A549 (cell line): Measurements from ENCODE around the gene MYOT. TPM values are rescaled to one million over a fixed set of nuclear protein-coding genes. Genes with fewer than 3 reads are reported as not detected.

ENCODE experiments used
- ATAC-seq, 2 experiments: fragments of 200-7000 bp in 1 of 2; fragments of >200 bp in 1 of 2; cut with Nextera tagmentation in 1 of 2; cut with Tn5 transposase in 1 of 2; 3 replicates each; pipeline versions ENCODE4 v1.8.0 to v1.9.1; 2018 to 2020; ENCODE audit warnings: mild to moderate bottlenecking in 1 of 2, moderate library complexity in 1 of 2
- CTCF ChIA-PET: fragments of 300-600 bp; sonication (Branson Sonifier 250); formaldehyde crosslinking; extraction: SDS; loops from one replicate; lab custom pipeline; 2021; ENCODE audit warnings: antibody characterized with exemption, inconsistent platforms; lab: Yijun Ruan, JAX
- POLR2A ChIA-PET: fragments of 350-600 bp; formaldehyde crosslinking; extraction: SDS; loops from one replicate; lab custom pipeline; 2021; ENCODE audit warnings: antibody characterized with exemption, inconsistent platforms; lab: Yijun Ruan, JAX
- DNase-seq, 2 experiments: peaks; one replicate each; pipeline versions ENCODE4 v3.0.0 to v3.0.0-alpha.2; 2011 to 2016; ENCODE audit warnings: low read depth in 1 of 2, low spot score in 1 of 2
- FAIRE-seq: peaks from 2 replicates; lab custom pipeline; 2011; peaks lifted over from hg19 to GRCh38; lab: Jason Lieb, UNC
- H3K27ac ChIP-seq, 2 experiments: fragments of >200 bp; sonication (Bioruptor Twin); formaldehyde crosslinking; 3 replicates each; pipeline ENCODE4 v1.5.1; 2016 to 2017
- H3K4me1 ChIP-seq: fragments of >200 bp; sonication (Bioruptor Twin); formaldehyde crosslinking; 3 replicates; pipeline ENCODE4 v1.6.1; 2016
- H3K4me2 ChIP-seq: fragments of >200 bp; sonication (Bioruptor Twin); formaldehyde crosslinking; 3 replicates; pipeline ENCODE4 v1.6.1; 2016
- H3K4me3 ChIP-seq: fragments of >200 bp; sonication (Bioruptor Twin); formaldehyde crosslinking; 3 replicates; pipeline ENCODE4 v1.5.1; 2016
- H3K9me3 ChIP-seq: fragments of >200 bp; sonication (Bioruptor Twin); formaldehyde crosslinking; 3 replicates; pipeline ENCODE4 v1.6.1; 2016
- CBX8 ChIP-seq: fragments of 200-600 bp; sonication (generic); IDR thresholded peaks from 2 replicates; pipeline ENCODE4 v1.6.1; 2016
- CEBPB ChIP-seq, 2 experiments: fragments of >200 bp in 1 of 2; sonication (Bioruptor Twin) in 1 of 2; formaldehyde crosslinking in 1 of 2; IDR thresholded peaks; 2 replicates each; pipeline ENCODE4 v1.6.1; 2012 to 2016
- CHD2 ChIP-seq: fragments of 150-350 bp; IDR thresholded peaks from 2 replicates; pipeline ENCODE4 v1.6.1; 2014; ENCODE audit warnings: low read length; ENCODE audit not compliant: partially characterized antibody
- ESRRA ChIP-seq: fragments of 150-350 bp; IDR thresholded peaks from 2 replicates; pipeline ENCODE4 v1.6.1; 2014; ENCODE audit warnings: mild to moderate bottlenecking, low read length, borderline replicate concordance
- FOSL2 ChIP-seq, 2 experiments: fragments of 450-650 bp in 1 of 2; fragments of >200 bp in 1 of 2; sonication (Bioruptor Twin) in 1 of 2; formaldehyde crosslinking; IDR thresholded peaks; 2 replicates each; pipeline versions ENCODE4 v1.5.0 to v1.6.1; 2016 to 2020; ENCODE audit warnings: mild to moderate bottlenecking in 1 of 2, moderate library complexity in 1 of 2
- GATA3 ChIP-seq: IDR thresholded peaks from 2 replicates; pipeline ENCODE4 v1.6.1; 2012; ENCODE audit warnings: borderline replicate concordance
- HEYL ChIP-seq: fragments of 250-450 bp; sonication (Bioruptor Pico); IDR thresholded peaks from 2 replicates; pipeline ENCODE4 v1.8.0; 2021; ENCODE audit warnings: mild to moderate bottlenecking, moderate library complexity
- HOXA7 ChIP-seq: fragments of 250-450 bp; sonication (Bioruptor Pico); IDR thresholded peaks from 2 replicates; pipeline ENCODE4 v1.5.0; 2020; ENCODE audit warnings: mild to moderate bottlenecking, moderate library complexity
- HOXB13 ChIP-seq: fragments of 250-450 bp; sonication (Bioruptor Pico); IDR thresholded peaks from 2 replicates; pipeline ENCODE4 v1.5.0; 2020; ENCODE audit warnings: low read depth, mild to moderate bottlenecking, moderate library complexity
- KDM1A ChIP-seq: fragments of 200-600 bp; sonication (generic); IDR thresholded peaks from 2 replicates; pipeline ENCODE4 v1.6.1; 2016; ENCODE audit warnings: low read depth, mild to moderate bottlenecking
- KDM5A ChIP-seq: fragments of 200-600 bp; sonication (generic); IDR thresholded peaks from 2 replicates; pipeline ENCODE4 v1.6.1; 2016; ENCODE audit warnings: antibody characterized with exemption, mild to moderate bottlenecking
- MAFK ChIP-seq: fragments of 450-650 bp; IDR thresholded peaks from 2 replicates; pipeline ENCODE4 v1.6.1; 2014; ENCODE audit not compliant: partially characterized antibody
- MAZ ChIP-seq: fragments of 150-350 bp; IDR thresholded peaks from 2 replicates; pipeline ENCODE4 v1.6.1; 2014; ENCODE audit warnings: antibody characterized with exemption, low read depth, low read length, borderline replicate concordance
- MYC ChIP-seq: IDR thresholded peaks from 2 replicates; pipeline ENCODE4 v1.6.1; 2012; ENCODE audit warnings: mild to moderate bottlenecking, inconsistent platforms, low read length, improper control_type of control experiment, borderline replicate concordance
- NFE2L2 ChIP-seq: fragments of 150-350 bp; conservative IDR thresholded peaks from 2 replicates; pipeline ENCODE4 v1.6.1; 2014; ENCODE audit warnings: low read length
- NR3C1 ChIP-seq: fragments of >200 bp; sonication (Bioruptor Twin); formaldehyde crosslinking; IDR thresholded peaks from 3 replicates; pipeline ENCODE4 v1.6.1; 2017
- PHF8 ChIP-seq: fragments of 200-600 bp; sonication (generic); IDR thresholded peaks from 2 replicates; pipeline ENCODE4 v1.6.1; 2016; ENCODE audit warnings: low read depth, mild to moderate bottlenecking, antibody characterized with exemption, moderate library complexity, borderline replicate concordance
- POLR2A ChIP-seq: IDR thresholded peaks from 2 replicates; pipeline ENCODE4 v1.6.1; 2012; ENCODE audit warnings: mild to moderate bottlenecking, low read length
- POLR2AphosphoS2 ChIP-seq: conservative IDR thresholded peaks from 2 replicates; pipeline ENCODE4 v1.6.1; 2012; ENCODE audit warnings: low read length, improper control_type of control experiment, inconsistent platforms
- RAD21 ChIP-seq, 2 experiments: fragments of >200 bp in 1 of 2; sonication (Bioruptor Twin) in 1 of 2; formaldehyde crosslinking in 1 of 2; IDR thresholded peaks in 1 of 2; conservative IDR thresholded peaks in 1 of 2; 2 replicates in 1 of 2; 3 replicates in 1 of 2; pipeline ENCODE4 v1.6.1; 2012 to 2018; ENCODE audit warnings: inconsistent platforms in 1 of 2
- RNF2 ChIP-seq: fragments of 200-600 bp; sonication (generic); IDR thresholded peaks from 2 replicates; pipeline ENCODE4 v1.6.1; 2016; ENCODE audit warnings: low read depth, mild to moderate bottlenecking, antibody characterized with exemption, moderate library complexity, borderline replicate concordance
- SMC3 ChIP-seq: fragments of >200 bp; sonication (Bioruptor Twin); formaldehyde crosslinking; IDR thresholded peaks from 3 replicates; pipeline ENCODE4 v1.6.1; 2018; ENCODE audit warnings: inconsistent platforms
- SREBF2 ChIP-seq: fragments of 450-650 bp; IDR thresholded peaks from 2 replicates; pipeline ENCODE4 v1.6.1; 2014; ENCODE audit warnings: mild to moderate bottlenecking, moderate library complexity
- TFCP2L1 ChIP-seq: fragments of 250-450 bp; sonication (Bioruptor Pico); IDR thresholded peaks from 2 replicates; pipeline ENCODE4 v1.5.0; 2021; ENCODE audit warnings: mild to moderate bottlenecking
- ZC3H11A ChIP-seq: fragments of 450-650 bp; IDR thresholded peaks from 2 replicates; pipeline ENCODE4 v1.6.1; 2014; ENCODE audit warnings: antibody characterized with exemption, mild to moderate bottlenecking
- ZNF302 ChIP-seq: fragments of 250-450 bp; sonication (Bioruptor Pico); IDR thresholded peaks from 2 replicates; pipeline ENCODE4 v1.9.0; 2021; ENCODE audit warnings: inconsistent platforms, mild to moderate bottlenecking, moderate library complexity
- WGBS: methylation state at CpG from one replicate; pipeline ENCODE4 v1.1.6; 2017; ENCODE audit errors: missing lambda C conversion rate; 5-methylcytosine and 5-hydroxymethylcytosine counted together
- polyA plus RNA-seq, 4 experiments: library from polyadenylated mRNA; depleted of rRNA in 3 of 4; stranded (reverse); fragments of >200 nt; fragmentation: RNase III in 1 of 4; extraction: RNeasy Plus Mini Kit Qiagen cat#74134 plus additional on column Dnase treatment in 1 of 4; gene quantifications; 2 replicates in 3 of 4; 3 replicates in 1 of 4; pipeline ENCODE4 v1.2.3, GENCODE V29; 2011 to 2017
- TF ChIP-seq, protein P1 (sequence below): fragments of 250-450 bp; sonication (Bioruptor Pico); IDR thresholded peaks from 2 replicates; pipeline ENCODE4 v1.5.0; 2020; ENCODE audit warnings: low read depth, mild to moderate bottlenecking, moderate library complexity
- TF ChIP-seq, protein P2 (sequence below): fragments of >200 bp; sonication (Bioruptor Twin); formaldehyde crosslinking; IDR thresholded peaks from 3 replicates; pipeline ENCODE4 v1.6.1; 2016
- TF ChIP-seq, protein P3 (sequence below): fragments of >200 bp; sonication (Bioruptor Twin); formaldehyde crosslinking; IDR thresholded peaks from 2 replicates; pipeline ENCODE4 v1.6.1; 2016
- TF ChIP-seq, protein P4 (sequence below): fragments of 450-650 bp; IDR thresholded peaks from 2 replicates; pipeline ENCODE4 v1.6.1; 2014; ENCODE audit warnings: antibody characterized with exemption

Gene MYOT
- polyA plus RNA-seq, 2 of the 4 experiments (the other 2 are of a cell fraction): 0.08 TPM; not detected in 1

DNA sequence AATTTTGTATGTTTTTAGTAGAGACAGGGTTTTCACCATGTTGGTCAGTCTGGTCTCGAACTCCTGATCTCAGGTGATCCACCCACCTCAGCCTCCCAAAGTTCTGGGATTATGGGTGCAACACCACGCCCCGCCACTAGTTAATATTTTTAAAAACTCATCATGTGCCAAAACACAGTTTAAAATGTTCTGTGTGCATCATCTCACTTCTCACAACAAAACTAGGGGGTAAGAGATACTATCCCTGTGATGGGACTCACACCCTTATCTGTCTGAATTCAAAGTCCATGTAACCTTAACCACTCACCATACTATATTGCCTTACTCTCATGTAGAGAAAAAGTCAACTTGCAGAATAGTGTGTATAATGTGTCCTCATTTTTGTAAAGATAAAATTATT lies 24.2 kb downstream of the MYOT start:
- WGBS: 75% methylated on average over 3 of the region's 3 CpGs
- CTCF ChIA-PET: interaction anchor here (1.1 kb wide), 1 partner anchor 113 kb away, joined by 4 read pairs; no protein-coding TSS in a partner anchor
- H3K27ac ChIP-seq: no peak overlapping the region
- no peak for TF ChIP-seq ZNF302 (CRISPR knock-in tag)
- TF ChIP-seq CBX8: no peak
- TF ChIP-seq RNF2: no peak
- no peak for TF ChIP-seq SREBF2
- H3K4me3 ChIP-seq: no peak overlapping the region
- peaks cover 17% of the 10 kb centered on the region for H3K4me1 ChIP-seq
- ATAC-seq (0 out of 6 replicates have a peak, but pooled peaks of 1 of the 2 experiments have one; percentile 18), DNase-seq (no peak), FAIRE-seq (no peak)
- no peaks in the 10 kb centered on the region for H3K9me3 ChIP-seq
- POLR2A ChIA-PET: no interaction called here
- H3K4me2 ChIP-seq: no peak overlapping the region

DNA sequence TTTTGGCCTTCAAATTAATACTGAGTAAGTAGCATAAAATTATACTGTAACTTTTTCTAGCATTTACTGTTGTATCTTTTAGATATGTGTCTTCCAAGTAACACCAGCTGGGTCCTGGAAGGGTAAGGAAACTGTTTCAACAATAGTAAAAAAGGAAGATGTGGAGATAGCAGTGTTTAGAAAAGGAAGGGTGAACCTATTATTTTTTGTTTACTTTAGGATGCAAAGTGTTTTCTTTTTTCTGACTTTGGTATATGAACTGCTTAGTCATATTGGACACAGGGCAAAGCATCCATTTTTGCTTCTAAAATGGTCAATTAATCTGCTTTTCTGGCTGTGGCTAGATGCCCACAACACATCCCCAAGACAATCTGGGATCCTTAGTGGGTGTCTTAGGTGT lies 26.9 kb downstream of the MYOT start:
- DNase-seq: no peak
- POLR2A ChIA-PET: no interaction called here
- FAIRE-seq: no peak
- H3K4me2 ChIP-seq: no peak overlapping the region
- TF ChIP-seq GATA3 (peak; percentile 67), CEBPB (IDR thresholded peaks at IDR 0.05) (no peak)
- H3K4me1 ChIP-seq: peaks cover 17% of the 10 kb centered on the region
- CTCF ChIA-PET: no interaction called here
- H3K4me3 ChIP-seq: no peak overlapping the region
- no peaks in the 10 kb centered on the region for H3K9me3 ChIP-seq
- H3K27ac ChIP-seq: no peak overlapping the region
- no peak; a peak in 1 of 6 replicates for ATAC-seq

DNA sequence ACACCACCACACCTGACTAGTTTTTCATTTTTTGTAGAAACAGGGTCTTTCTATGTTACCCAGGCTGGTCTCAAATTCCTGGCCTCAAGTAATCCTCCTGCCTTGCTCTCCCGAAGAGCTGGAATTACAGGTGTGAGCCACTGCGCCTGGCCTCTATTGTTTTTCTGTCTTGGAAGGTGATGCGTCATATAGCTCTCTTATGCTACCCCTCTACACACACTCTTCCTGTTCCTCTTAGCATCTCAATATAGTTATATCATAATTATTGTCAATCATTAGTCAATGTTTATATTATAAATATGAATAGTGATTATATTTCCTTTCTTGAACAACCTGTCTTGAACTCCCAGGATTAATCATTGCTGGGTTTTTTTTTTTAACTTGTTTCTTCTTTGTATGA lies 28.9 kb downstream of the MYOT start:
- no peak for FAIRE-seq

DNA sequence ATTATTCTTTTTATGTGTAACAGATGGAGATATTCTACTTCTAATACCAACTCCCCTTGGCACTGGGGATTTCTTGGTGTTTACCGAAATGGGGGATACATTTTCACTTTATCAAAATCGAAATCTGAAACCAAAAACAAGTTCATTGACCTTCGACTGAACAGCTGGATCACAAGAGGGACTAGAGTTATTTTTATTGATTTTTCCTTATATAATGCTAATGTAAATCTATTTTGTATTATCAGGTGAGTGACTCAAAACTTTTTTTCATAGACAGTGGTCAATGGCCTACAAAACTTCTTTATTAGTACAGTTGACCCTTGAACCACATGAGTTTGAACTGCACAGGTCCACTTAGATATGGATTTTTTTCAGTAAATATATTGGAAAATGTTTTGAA lies 31.8 kb downstream of the MYOT start:
- no peak for FAIRE-seq
- WGBS: 66% methylated on average over 3 of the region's 3 CpGs

More for the DNA sequence above, 28.9 kb downstream of the MYOT start:
- no peak for ATAC-seq
- Histone ChIP-seq H3K4me2 (no peak overlapping the region), H3K27ac (no peak overlapping the region)
- DNase-seq: no peak
- no peak for TF ChIP-seq KDM5A
- TF ChIP-seq, protein P1, sequence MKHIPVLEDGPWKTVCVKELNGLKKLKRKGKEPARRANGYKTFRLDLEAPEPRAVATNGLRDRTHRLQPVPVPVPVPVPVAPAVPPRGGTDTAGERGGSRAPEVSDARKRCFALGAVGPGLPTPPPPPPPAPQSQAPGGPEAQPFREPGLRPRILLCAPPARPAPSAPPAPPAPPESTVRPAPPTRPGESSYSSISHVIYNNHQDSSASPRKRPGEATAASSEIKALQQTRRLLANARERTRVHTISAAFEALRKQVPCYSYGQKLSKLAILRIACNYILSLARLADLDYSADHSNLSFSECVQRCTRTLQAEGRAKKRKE (CRISPR knock-in tag): no peak
- TF ChIP-seq SMC3: no peak
- no peak for TF ChIP-seq NR3C1
- no peak for TF ChIP-seq TFCP2L1 (CRISPR knock-in tag)
- no peak for TF ChIP-seq ZNF302 (CRISPR knock-in tag)
- TF ChIP-seq CHD2: no peak
- TF ChIP-seq ZC3H11A: no peak
- no peak for TF ChIP-seq KDM1A
- no peak for TF ChIP-seq RAD21 (conservative IDR thresholded peaks at IDR 0.05 in 1 of 2, IDR thresholded peaks at IDR 0.05 in 1 of 2)
- no peak for TF ChIP-seq MYC
- TF ChIP-seq, all 56 proteins: peak for 0
- Histone ChIP-seq H3K4me1 (0 out of 3 replicates have a peak, but pooled peaks cover 7% of the 10 kb centered on the region), H3K9me3 (no peaks in the 10 kb centered on the region), H3K4me3 (no peak overlapping the region)
- WGBS: 98% methylated on average over 3 of the region's 3 CpGs
- ChIA-PET CTCF (interaction anchor here (1.0 to 1.8 kb wide), 2 partner anchors 10 to 25 kb away, joined by 4 to 6 read pairs; no protein-coding TSS in a partner anchor), POLR2A (no interaction called here)

More for the DNA sequence above, 31.8 kb downstream of the MYOT start:
- no peak for DNase-seq
- CTCF ChIA-PET: no interaction called here
- Histone ChIP-seq H3K4me1 (0 out of 3 replicates have a peak, but pooled peaks cover 6% of the 10 kb centered on the region), H3K27ac (no peak overlapping the region), H3K4me3 (no peak overlapping the region), H3K4me2 (no peak overlapping the region), H3K9me3 (no peaks in the 10 kb centered on the region)
- no peak for TF ChIP-seq ESRRA
- TF ChIP-seq NFE2L2: no peak
- no peak for TF ChIP-seq FOSL2 (IDR thresholded peaks at IDR 0.05)
- TF ChIP-seq FOSL2 (CRISPR knock-in tag; IDR thresholded peaks at IDR 0.05): no peak
- TF ChIP-seq HOXB13 (CRISPR knock-in tag): no peak
- TF ChIP-seq ZNF302 (CRISPR knock-in tag): no peak
- no peak for TF ChIP-seq HEYL (CRISPR knock-in tag)
- TF ChIP-seq, protein P2, sequence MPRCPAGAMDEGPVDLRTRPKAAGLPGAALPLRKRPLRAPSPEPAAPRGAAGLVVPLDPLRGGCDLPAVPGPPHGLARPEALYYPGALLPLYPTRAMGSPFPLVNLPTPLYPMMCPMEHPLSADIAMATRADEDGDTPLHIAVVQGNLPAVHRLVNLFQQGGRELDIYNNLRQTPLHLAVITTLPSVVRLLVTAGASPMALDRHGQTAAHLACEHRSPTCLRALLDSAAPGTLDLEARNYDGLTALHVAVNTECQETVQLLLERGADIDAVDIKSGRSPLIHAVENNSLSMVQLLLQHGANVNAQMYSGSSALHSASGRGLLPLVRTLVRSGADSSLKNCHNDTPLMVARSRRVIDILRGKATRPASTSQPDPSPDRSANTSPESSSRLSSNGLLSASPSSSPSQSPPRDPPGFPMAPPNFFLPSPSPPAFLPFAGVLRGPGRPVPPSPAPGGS: no peak
- TF ChIP-seq, protein P3, sequence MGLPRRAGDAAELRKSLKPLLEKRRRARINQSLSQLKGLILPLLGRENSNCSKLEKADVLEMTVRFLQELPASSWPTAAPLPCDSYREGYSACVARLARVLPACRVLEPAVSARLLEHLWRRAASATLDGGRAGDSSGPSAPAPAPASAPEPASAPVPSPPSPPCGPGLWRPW: no peak
- TF ChIP-seq POLR2A: no peak
- TF ChIP-seq MAFK: no peak
- TF ChIP-seq TFCP2L1 (CRISPR knock-in tag): no peak
- TF ChIP-seq, protein P4, sequence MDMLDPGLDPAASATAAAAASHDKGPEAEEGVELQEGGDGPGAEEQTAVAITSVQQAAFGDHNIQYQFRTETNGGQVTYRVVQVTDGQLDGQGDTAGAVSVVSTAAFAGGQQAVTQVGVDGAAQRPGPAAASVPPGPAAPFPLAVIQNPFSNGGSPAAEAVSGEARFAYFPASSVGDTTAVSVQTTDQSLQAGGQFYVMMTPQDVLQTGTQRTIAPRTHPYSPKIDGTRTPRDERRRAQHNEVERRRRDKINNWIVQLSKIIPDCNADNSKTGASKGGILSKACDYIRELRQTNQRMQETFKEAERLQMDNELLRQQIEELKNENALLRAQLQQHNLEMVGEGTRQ: no peak
- TF ChIP-seq MAZ: no peak
- no peak for TF ChIP-seq PHF8
- TF ChIP-seq MYC: no peak
- TF ChIP-seq POLR2AphosphoS2: no peak
- TF ChIP-seq HOXA7 (CRISPR knock-in tag): no peak
- TF ChIP-seq KDM5A: no peak
- no peak for ATAC-seq
- POLR2A ChIA-PET: no interaction called here
